ACC112 (cell line): ENCODE results near the gene PRRT1B.

Source experiments
- H2AFZ ChIP-seq: fragments of 200-600 bp; sonication (generic); one replicate; pipeline ENCODE4 v1.6.0; 2017; ENCODE audit warnings: antibody characterized with exemption, low read length; ENCODE audit not compliant: unreplicated experiment
- H3K27ac ChIP-seq: fragments of 200-600 bp; sonication (generic); 2 replicates; pipeline ENCODE4 v1.5.1; 2014; ENCODE audit warnings: low read depth, mild to moderate bottlenecking, antibody characterized with exemption, low read length, moderate library complexity
- H3K27me3 ChIP-seq: fragments of 200-600 bp; sonication (generic); 2 replicates; pipeline ENCODE4 v1.6.1; 2014; ENCODE audit warnings: mild to moderate bottlenecking, antibody characterized with exemption, low read length, moderate library complexity, mixed read lengths; ENCODE audit not compliant: insufficient read depth
- H3K36me3 ChIP-seq: fragments of 200-600 bp; sonication (generic); 2 replicates; pipeline ENCODE4 v1.6.1; 2016; ENCODE audit warnings: mild to moderate bottlenecking, antibody characterized with exemption, low read length, moderate library complexity, mixed read lengths; ENCODE audit not compliant: insufficient read depth
- H3K4me1 ChIP-seq: fragments of 200-600 bp; sonication (generic); one replicate; pipeline ENCODE4 v1.6.1; 2016; ENCODE audit warnings: low read length, mixed read lengths; ENCODE audit not compliant: insufficient read depth, unreplicated experiment, control insufficient read depth
- H3K4me3 ChIP-seq: fragments of 200-600 bp; sonication (generic); 2 replicates; pipeline ENCODE4 v1.5.1; 2014; ENCODE audit warnings: mild to moderate bottlenecking, low read depth, low read length
- H3K79me2 ChIP-seq: fragments of 200-600 bp; sonication (generic); one replicate; pipeline ENCODE4 v1.6.0; 2016; ENCODE audit warnings: low read length; ENCODE audit not compliant: control insufficient read depth, unreplicated experiment, insufficient read depth

PRRT1B gene

DNA sequence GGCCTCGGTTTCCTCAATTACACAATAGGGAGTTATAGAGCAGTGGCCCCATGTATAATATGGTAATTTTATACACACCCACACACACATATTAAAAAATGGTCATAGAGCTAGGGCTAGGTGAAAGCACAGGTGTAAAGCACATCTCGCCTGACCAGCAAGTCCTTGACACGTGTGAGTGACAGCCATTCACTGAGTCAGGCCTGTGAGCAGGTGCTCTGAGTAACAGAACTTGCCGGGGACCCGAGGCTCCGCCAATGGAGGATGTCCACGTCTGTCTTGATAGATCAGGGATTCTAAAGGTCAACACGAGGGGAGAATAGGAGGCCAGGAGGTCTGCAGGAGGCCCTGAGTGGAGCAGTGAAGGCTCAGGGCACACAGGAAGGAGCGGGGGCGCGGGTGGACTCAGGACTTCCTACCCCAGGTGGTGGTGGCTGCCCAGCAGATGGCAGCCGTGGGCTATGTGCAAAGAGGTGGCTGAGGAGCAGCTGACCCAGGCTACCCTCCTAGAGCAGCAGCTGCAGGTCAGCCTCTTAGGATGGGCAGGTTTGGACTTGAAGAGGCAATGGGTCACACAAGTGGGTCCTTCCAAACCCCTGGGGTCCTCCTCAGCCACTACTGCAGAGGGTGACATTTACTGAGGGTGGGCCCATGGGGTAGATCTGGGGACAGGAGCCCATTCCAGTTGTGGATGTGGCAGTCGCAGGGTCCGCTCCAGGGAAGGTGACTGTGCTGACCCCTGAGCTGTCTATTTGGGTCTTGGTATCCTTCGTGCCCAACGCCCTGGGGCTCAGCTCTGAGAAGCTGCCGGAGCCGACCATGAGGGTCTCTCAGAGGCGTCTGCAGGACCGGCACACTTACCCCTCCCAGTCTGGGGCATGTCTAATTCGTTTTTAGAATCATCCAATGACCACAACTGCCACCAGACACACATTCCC is 45.9 kb downstream of the PRRT1B start:
- Histone ChIP-seq H3K27ac (no peak overlapping the region), H3K27me3 (no peaks in the 10 kb centered on the region), H3K36me3 (peaks cover 4% of the 10 kb centered on the region; the same call in 1 of the 2 replicates), H3K79me2 (no peaks in the 10 kb centered on the region), H3K4me1 (no peaks in the 10 kb centered on the region), H2AFZ (no peak overlapping the region), H3K4me3 (no peak overlapping the region)

DNA sequence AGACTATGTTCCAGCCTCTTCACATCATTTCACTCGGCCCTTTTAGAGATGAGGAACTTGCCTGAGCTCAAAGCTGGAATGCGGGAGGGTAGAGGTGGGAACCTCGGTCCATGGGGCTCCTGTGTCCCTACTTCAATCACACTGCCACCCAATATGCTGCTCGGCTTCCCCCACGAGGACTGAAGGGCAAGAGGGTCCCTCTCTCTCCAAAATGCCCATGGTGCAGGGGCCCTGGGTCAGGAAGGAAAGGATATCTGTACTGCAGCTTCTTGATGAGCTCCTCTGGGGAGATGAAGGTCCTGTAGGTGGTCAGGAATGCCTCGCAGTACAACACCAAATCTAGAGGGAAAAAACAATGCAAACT is 46.5 kb downstream of the PRRT1B start:
- H3K36me3 ChIP-seq, result peaks cover 4% of the 10 kb centered on the region; the same call in 1 of the 2 replicates
- H2AFZ ChIP-seq, result no peak overlapping the region
- H3K4me3 ChIP-seq, result no peak overlapping the region
- H3K27ac ChIP-seq, result no peak overlapping the region
- H3K27me3 ChIP-seq, result no peaks in the 10 kb centered on the region
- no peaks in the 10 kb centered on the region for H3K4me1 ChIP-seq
- H3K79me2 ChIP-seq, result no peaks in the 10 kb centered on the region

DNA sequence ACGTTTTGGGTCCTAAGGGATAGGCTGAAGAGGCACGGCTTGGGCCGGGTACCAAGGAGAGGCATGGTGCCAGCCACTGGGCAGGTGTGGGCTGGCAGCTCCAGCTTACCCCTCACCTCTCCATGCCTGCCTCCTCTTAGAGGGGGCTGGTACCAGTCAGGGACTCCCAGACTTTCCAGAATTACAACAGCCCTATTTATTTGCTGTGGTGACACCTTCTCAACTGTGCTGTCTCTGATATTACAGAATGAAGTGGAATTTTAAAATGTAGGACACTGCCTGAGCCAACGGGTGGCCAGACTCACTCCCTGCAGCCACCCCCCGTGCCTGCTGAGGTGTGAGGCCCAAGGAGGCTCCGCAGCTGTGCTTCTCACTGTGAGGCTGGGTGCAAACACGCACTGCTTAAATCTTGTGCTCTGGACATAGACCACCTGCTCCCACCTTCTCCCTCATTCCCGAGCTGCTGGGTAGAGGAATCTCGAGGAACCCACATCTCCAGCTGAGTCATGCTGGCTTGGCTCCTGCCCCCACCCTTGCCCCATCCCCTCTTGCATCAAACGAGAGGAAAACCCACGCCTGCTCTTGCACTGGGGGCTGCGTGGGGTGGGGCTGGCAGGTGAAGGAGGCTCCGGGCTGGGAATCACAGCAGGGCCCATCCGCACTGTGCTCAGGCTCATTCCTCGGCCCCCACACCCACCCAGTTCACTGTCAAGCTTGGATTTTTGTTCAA is 47.9 kb downstream of the PRRT1B start:
- H3K36me3 ChIP-seq, result peaks cover 4% of the 10 kb centered on the region; the same call in 1 of the 2 replicates
- H3K4me1 ChIP-seq, result no peaks in the 10 kb centered on the region
- H3K4me3 ChIP-seq, result no peak overlapping the region
- H3K27me3 ChIP-seq, result no peaks in the 10 kb centered on the region
- H3K27ac ChIP-seq, result no peak overlapping the region
- H3K79me2 ChIP-seq, result no peaks in the 10 kb centered on the region
- H2AFZ ChIP-seq, result no peak overlapping the region

DNA sequence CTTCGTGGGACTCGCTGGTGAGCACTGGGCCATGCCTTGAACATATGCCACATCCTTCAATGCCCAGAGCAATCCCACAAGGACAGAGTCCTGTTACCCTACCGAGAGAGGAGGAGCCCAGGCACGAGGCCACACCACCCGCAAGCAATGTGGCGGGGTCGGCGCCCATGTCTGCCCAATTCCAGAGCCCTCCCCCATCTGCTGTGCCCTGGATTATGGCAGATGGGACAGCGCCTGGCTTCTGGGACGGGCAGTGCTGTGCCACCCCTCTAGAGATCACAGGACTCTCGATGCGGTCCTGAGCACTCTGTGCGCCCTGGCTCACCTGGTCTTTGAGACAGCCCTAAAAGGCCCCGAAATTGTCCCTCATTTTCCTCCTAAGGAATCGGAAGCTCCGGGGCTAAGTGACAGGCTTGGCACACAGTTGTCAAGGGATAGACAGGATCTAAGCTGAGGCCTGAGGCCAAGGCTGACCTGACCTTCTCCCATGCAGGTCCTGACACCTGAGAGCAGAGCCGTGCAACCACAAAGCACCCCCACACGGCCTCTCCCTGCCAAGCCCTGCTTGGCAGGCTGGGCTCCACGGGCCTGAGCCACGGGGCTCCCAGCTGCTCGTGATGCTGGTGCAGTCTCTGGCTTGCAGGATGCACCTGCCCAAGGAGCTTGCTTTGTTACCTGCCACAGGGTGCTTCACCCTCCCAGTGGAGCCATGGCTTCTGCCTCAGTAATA is 48.8 kb downstream of the PRRT1B start:
- Histone ChIP-seq H3K36me3 (peaks cover 4% of the 10 kb centered on the region; the same call in 1 of the 2 replicates), H3K4me1 (no peaks in the 10 kb centered on the region), H2AFZ (no peak overlapping the region), H3K27me3 (no peaks in the 10 kb centered on the region), H3K4me3 (no peak overlapping the region), H3K27ac (no peak overlapping the region), H3K79me2 (no peaks in the 10 kb centered on the region)

DNA sequence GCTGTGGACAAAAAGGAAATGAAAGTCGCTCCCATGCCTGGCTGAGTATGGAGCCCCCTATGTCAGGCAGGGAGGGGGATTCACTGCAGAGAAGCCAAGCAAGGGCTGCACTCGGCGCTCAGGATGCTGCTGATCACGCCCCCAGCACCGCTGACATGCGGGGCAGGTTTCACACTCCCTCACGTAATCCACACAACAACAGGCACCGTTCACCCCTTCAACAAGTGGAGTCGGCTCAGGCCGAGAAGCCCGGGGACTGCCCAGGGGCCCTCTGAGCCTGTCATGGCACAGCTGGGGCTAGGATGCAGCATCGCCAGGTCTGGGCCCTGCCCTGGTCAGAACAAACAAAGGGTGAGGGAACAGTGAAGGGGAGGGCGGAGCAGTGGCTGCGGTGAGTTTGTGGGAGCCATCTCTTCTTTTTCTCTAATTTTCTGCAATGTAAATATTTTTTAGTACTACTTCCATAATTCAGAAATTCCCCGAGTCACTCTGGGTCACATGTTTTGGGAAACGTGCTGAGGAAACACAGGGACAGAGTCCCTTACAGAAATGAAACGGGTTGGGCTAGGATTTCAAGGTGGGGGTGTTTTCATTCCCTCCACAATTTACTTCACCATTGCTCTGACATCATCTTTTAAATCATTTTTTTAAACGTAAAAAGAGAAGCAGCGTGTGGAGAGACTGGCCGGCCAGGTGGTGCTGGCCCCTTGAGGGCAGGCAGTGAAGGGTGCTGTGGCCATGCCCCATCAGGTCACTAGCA is 49.8 kb downstream of the PRRT1B start:
- Histone ChIP-seq H3K27ac (no peak overlapping the region), H2AFZ (no peak overlapping the region), H3K27me3 (no peaks in the 10 kb centered on the region), H3K4me1 (no peaks in the 10 kb centered on the region), H3K36me3 (peaks cover 4% of the 10 kb centered on the region; the same call in 1 of the 2 replicates), H3K79me2 (no peaks in the 10 kb centered on the region), H3K4me3 (no peak overlapping the region)

DNA sequence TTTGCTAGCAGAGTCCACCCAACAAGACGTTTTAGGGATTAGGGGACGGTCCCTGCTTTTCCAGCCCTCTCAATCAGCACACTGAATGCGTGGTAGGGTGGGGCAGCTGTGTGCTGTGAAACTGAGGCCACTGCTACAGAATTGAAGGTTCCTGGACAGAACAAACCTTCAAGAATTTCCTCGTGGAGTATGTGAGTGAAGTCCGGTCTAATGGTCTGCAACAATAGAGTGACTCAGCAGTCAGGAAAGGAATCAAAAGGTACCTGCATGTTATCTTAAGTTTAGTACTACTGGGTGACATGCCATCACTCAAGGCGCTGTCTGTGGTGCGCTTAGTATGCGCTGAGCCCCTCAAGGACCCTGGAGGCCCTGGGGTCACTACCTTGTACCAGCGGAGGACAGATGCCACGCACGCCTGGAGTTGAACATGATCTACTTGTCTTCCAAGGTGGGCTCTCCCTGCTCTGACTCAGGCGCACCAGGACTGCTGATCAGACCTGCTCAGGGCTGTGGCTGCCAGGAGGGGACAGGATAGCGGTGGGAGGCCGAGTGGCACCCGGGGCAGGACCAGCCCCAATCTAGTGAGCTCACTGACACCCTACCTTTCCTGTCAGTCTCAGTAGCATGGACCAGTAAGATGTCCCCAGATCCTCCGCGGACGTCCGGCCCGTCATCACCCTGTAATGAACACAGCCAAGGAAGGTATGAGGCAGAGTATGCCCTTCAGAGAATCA is 50.5 kb downstream of the PRRT1B start:
- H3K27ac ChIP-seq, result no peak overlapping the region
- no peak overlapping the region for H2AFZ ChIP-seq
- H3K4me3 ChIP-seq, result no peak overlapping the region
- H3K4me1 ChIP-seq, result no peaks in the 10 kb centered on the region
- no peaks in the 10 kb centered on the region for H3K27me3 ChIP-seq
- H3K79me2 ChIP-seq, result no peaks in the 10 kb centered on the region
- H3K36me3 ChIP-seq, result peaks cover 4% of the 10 kb centered on the region; the same call in 1 of the 2 replicates

DNA sequence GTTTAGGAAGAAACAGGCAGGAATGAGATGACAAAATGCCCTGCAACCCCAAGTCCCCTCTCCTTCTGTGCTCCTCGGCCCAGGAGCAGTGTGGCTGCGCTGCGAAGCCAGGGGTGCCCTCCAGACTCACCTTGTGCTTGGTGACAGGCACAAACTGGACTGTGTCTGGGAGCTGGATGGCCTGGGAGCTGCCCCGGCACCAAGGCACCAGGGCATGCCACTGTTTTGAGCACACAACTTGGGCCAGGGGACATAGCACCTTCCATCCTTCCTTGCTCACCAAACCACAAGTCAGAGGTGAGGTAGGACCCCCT is 51.1 kb downstream of the PRRT1B start:
- Histone ChIP-seq H3K79me2 (no peaks in the 10 kb centered on the region), H3K4me1 (no peaks in the 10 kb centered on the region), H2AFZ (no peak overlapping the region), H3K4me3 (no peak overlapping the region), H3K27ac (no peak overlapping the region), H3K27me3 (no peaks in the 10 kb centered on the region), H3K36me3 (peaks cover 4% of the 10 kb centered on the region; the same call in 1 of the 2 replicates)

DNA sequence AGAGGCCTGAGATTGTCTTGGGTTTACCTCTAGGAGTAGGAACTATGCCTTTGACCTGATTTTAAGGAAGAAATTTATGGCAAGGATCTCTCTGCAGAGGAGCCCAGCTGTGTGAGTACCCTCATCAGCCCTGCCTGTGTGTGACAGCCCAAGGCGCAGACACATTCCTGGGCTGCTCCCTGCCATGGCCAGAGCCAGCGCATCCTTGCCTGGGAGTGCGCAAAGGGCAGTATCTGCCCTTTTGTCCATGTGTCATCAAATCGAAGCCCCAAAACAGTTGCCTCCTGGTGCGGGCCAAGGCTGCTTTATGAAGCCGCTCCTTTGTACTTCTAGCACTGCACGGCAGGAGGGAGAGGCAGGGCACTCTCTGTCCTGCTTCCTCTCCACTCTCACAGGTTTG is 51.9 kb downstream of the PRRT1B start:
- H3K36me3 ChIP-seq, result peaks cover 4% of the 10 kb centered on the region; the same call in 1 of the 2 replicates

DNA sequence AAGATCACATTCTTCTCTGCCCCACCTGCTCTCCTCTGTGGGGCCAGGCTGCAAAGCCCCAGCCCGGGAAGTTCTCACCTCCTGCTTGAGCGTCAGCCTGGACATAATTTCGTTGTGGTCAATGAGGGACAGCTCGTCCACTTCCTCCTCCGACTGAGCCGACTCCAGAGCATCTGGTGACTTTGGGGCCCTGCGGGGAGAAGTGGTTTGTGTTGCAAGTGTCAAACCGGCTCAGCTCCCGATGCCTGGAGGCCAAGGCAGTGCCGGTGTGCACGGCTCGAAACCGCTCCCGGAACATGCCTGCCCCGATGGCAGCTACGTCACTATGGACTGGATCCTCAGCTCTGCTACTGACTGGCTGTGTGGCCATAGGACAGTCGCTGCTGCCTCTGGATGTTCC is 52.8 kb downstream of the PRRT1B start:
- Histone ChIP-seq H3K79me2 (no peaks in the 10 kb centered on the region), H3K27ac (no peak overlapping the region), H2AFZ (no peak overlapping the region), H3K4me1 (no peaks in the 10 kb centered on the region), H3K4me3 (no peak overlapping the region), H3K27me3 (no peaks in the 10 kb centered on the region), H3K36me3 (peaks cover 4% of the 10 kb centered on the region; the same call in 1 of the 2 replicates)

More for the DNA sequence above, 51.9 kb downstream of the PRRT1B start:
- H3K4me1 ChIP-seq, result no peaks in the 10 kb centered on the region
- H3K27ac ChIP-seq, result no peak overlapping the region
- no peaks in the 10 kb centered on the region for H3K27me3 ChIP-seq
- no peaks in the 10 kb centered on the region for H3K79me2 ChIP-seq
- H3K4me3 ChIP-seq, result no peak overlapping the region
- no peak overlapping the region for H2AFZ ChIP-seq
